Measurements from ENCODE around the gene SLC10A7.

Gene SLC10A7

GRCh38 chr4:146494143-146494542, 27.6 kb downstream of the SLC10A7 start:
- DNase-seq: no peak

- DNase-seq: no peak
Observed at GRCh38 chr4:146490106-146490505, 31.6 kb downstream of the SLC10A7 start.

- peak; percentile 66 for DNase-seq
Observed at GRCh38 chr4:146488495-146489174, 33.1 kb downstream of the SLC10A7 start.

GRCh38 chr4:146486565-146486964, 35.2 kb downstream of the SLC10A7 start:
- DNase-seq: no peak

- DNase-seq: no peak
Observed at GRCh38 chr4:146485968-146486367, 35.8 kb downstream of the SLC10A7 start.

- no peak for DNase-seq
Observed at GRCh38 chr4:146482788-146483187, 39.0 kb downstream of the SLC10A7 start.

- DNase-seq: no peak
Observed at GRCh38 chr4:146481246-146481645, 40.5 kb downstream of the SLC10A7 start.

- DNase-seq: no peak
Observed at GRCh38 chr4:146478009-146478408, 43.7 kb downstream of the SLC10A7 start.

- DNase-seq: no peak
Observed at GRCh38 chr4:146477054-146477453, 44.7 kb downstream of the SLC10A7 start.

- DNase-seq: no peak
Observed at GRCh38 chr4:146472404-146472803, 49.3 kb downstream of the SLC10A7 start.

- no peak for DNase-seq
Observed at GRCh38 chr4:146470604-146471003, 51.1 kb downstream of the SLC10A7 start.

GRCh38 chr4:146469022-146469421, 52.7 kb downstream of the SLC10A7 start:
- DNase-seq: no peak

- DNase-seq: no peak
Observed at GRCh38 chr4:146465628-146466027, 56.1 kb downstream of the SLC10A7 start.

- DNase-seq: no peak
Observed at GRCh38 chr4:146462251-146462650, 59.5 kb downstream of the SLC10A7 start.

GRCh38 chr4:146458594-146458993, 63.1 kb downstream of the SLC10A7 start:
- DNase-seq: no peak

GRCh38 chr4:146456681-146457080, 65.1 kb downstream of the SLC10A7 start:
- DNase-seq: no peak

GRCh38 chr4:146453181-146453807, 68.4 kb downstream of the SLC10A7 start:
- no peak for DNase-seq

- DNase-seq: peak; percentile 1
Observed at GRCh38 chr4:146450524-146450923, 71.2 kb downstream of the SLC10A7 start.

- DNase-seq: no peak
Observed at GRCh38 chr4:146446555-146446954, 75.2 kb downstream of the SLC10A7 start.

- DNase-seq: no peak
Observed at GRCh38 chr4:146445198-146446150, 76.3 kb downstream of the SLC10A7 start.

GRCh38 chr4:146443525-146443924, 78.2 kb downstream of the SLC10A7 start:
- no peak for DNase-seq

GRCh38 chr4:146442801-146443200, 78.9 kb downstream of the SLC10A7 start:
- DNase-seq: no peak

GRCh38 chr4:146439999-146440398, 81.7 kb downstream of the SLC10A7 start:
- no peak for DNase-seq

GRCh38 chr4:146439437-146439836, 82.3 kb downstream of the SLC10A7 start:
- peak; percentile 32 for DNase-seq
